Prostate gland (tissue), 2 donors: ENCODE results near the gene ZNF740.

ENCODE experiments used
- CTCF ChIP-seq, 4 experiments: fragments of 200-600 bp in 2 of 4; fragments of 450-650 bp in 2 of 4; sonication (generic) in 2 of 4; IDR thresholded peaks; 1 replicate in 3 of 4; 2 replicates in 1 of 4; pipeline ENCODE4 v1.5.1; 2016 to 2019; ENCODE audit warnings: antibody characterized with exemption in 4 of 4, mild to moderate bottlenecking in 2 of 4, moderate library complexity in 2 of 4
- POLR2A ChIP-seq: fragments of 450-650 bp; IDR thresholded peaks from one replicate; pipeline ENCODE4 v1.6.1; 2016; ENCODE audit warnings: antibody characterized with exemption, mild to moderate bottlenecking
- POLR2AphosphoS5 ChIP-seq: sonication (generic); formaldehyde crosslinking; IDR thresholded peaks from one replicate; pipeline ENCODE4 v1.6.1; 2017; ENCODE audit warnings: antibody characterized with exemption

GRCh38 chr12:53159195-53159839 lies 21.2 kb upstream of the ZNF740 start:
- no peak for TF ChIP-seq POLR2A
- TF ChIP-seq CTCF (IDR thresholded peaks at IDR 0.05), result peak; percentile 96 to 98 (median 97)
- peak; percentile 62 for TF ChIP-seq POLR2AphosphoS5
